ENCODE data around the gene NBPF11.
"Not testable (repeated sequence)": the region's sequence is repeated elsewhere in the genome, so short reads cannot be mapped to it uniquely, and the experiment has no call there.

NBPF11 gene

GRCh38 chr1:148078632-148079519 lies 73.2 kb downstream of the NBPF11 start:
- not testable (repeated sequence) for H3K4me1 ChIP-seq (ENCODE audit: control insufficient read depth in 2 of 2, insufficient read depth in 1 of 2, low read depth in 1 of 2, low read length in 2 of 2); H2BK15ac ChIP-seq (ENCODE audit: low read length); H3K9me3 ChIP-seq (replicated peaks in 1 of 2; ENCODE audit: control insufficient read depth in 2 of 2, insufficient read depth in 1 of 2, low read depth in 1 of 2, low read length in 2 of 2); H3K4ac ChIP-seq (ENCODE audit: low read length); H2BK12ac ChIP-seq (ENCODE audit: low read length); H3K79me1 ChIP-seq (ENCODE audit: low read depth, low read length); H2BK5ac ChIP-seq (ENCODE audit: low read length); H2AK5ac ChIP-seq (ENCODE audit: low read depth, low read length); DNase-seq (ENCODE audit: low spot score); H2BK120ac ChIP-seq (ENCODE audit: low read depth, low read length); H3K27ac ChIP-seq (replicated peaks; ENCODE audit: low read length); H3K27me3 ChIP-seq (ENCODE audit: control insufficient read depth in 3 of 3, insufficient read depth in 3 of 3, low read depth in 1 of 3, low read length in 3 of 3); H3K14ac ChIP-seq (ENCODE audit: low read length); H3K18ac ChIP-seq (ENCODE audit: low read length); H3K4me3 ChIP-seq (ENCODE audit: low read length in 2 of 2); H4K8ac ChIP-seq (ENCODE audit: low read depth, low read length); H2AFZ ChIP-seq (ENCODE audit: low read length); H4K91ac ChIP-seq (ENCODE audit: low read depth, low read length, poor library complexity); H3K4me2 ChIP-seq (ENCODE audit: insufficient read depth, low read length, poor library complexity, severe bottlenecking); H3K9ac ChIP-seq (ENCODE audit: low read depth, low read length, poor library complexity); H3K36me3 ChIP-seq (replicated peaks in 1 of 2; ENCODE audit: control insufficient read depth in 2 of 2, insufficient read depth in 2 of 2, low read length in 2 of 2); H3K23ac ChIP-seq (ENCODE audit: low read depth, low read length, poor library complexity)
- no CpG with 5 or more reads among the region's 54 CpGs for WGBS, 2 donors (ENCODE audit: extremely low coverage in 2 of 2, insufficient read length in 2 of 2, insufficient replicate concordance in 1 of 2)

- not testable (repeated sequence) for H3K36me3 ChIP-seq (replicated peaks in 1 of 2; ENCODE audit: control insufficient read depth in 2 of 2, insufficient read depth in 2 of 2, low read length in 2 of 2); H3K18ac ChIP-seq (ENCODE audit: low read length); H2AFZ ChIP-seq (ENCODE audit: low read length); H3K4me3 ChIP-seq (ENCODE audit: low read length in 2 of 2); H3K4me1 ChIP-seq (ENCODE audit: control insufficient read depth in 2 of 2, insufficient read depth in 1 of 2, low read depth in 1 of 2, low read length in 2 of 2); H2AK5ac ChIP-seq (ENCODE audit: low read depth, low read length); H3K4ac ChIP-seq (ENCODE audit: low read length); H3K79me1 ChIP-seq (ENCODE audit: low read depth, low read length); H4K91ac ChIP-seq (ENCODE audit: low read depth, low read length, poor library complexity); H4K8ac ChIP-seq (ENCODE audit: low read depth, low read length); H3K14ac ChIP-seq (ENCODE audit: low read length); H2BK120ac ChIP-seq (ENCODE audit: low read depth, low read length); H3K27ac ChIP-seq (replicated peaks; ENCODE audit: low read length); H2BK12ac ChIP-seq (ENCODE audit: low read length); H3K23ac ChIP-seq (ENCODE audit: low read depth, low read length, poor library complexity); H2BK5ac ChIP-seq (ENCODE audit: low read length); DNase-seq (ENCODE audit: low spot score); H3K9me3 ChIP-seq (replicated peaks in 1 of 2; ENCODE audit: control insufficient read depth in 2 of 2, insufficient read depth in 1 of 2, low read depth in 1 of 2, low read length in 2 of 2); H3K9ac ChIP-seq (ENCODE audit: low read depth, low read length, poor library complexity); H3K27me3 ChIP-seq (ENCODE audit: control insufficient read depth in 3 of 3, insufficient read depth in 3 of 3, low read depth in 1 of 3, low read length in 3 of 3); H2BK15ac ChIP-seq (ENCODE audit: low read length); H3K4me2 ChIP-seq (ENCODE audit: insufficient read depth, low read length, poor library complexity, severe bottlenecking)
- no CpG with 5 or more reads among the region's 13 CpGs for WGBS, 2 donors (ENCODE audit: extremely low coverage in 2 of 2, insufficient read length in 2 of 2, insufficient replicate concordance in 1 of 2)
Observed at GRCh38 chr1:148078090-148078489, 74.0 kb downstream of the NBPF11 start.

GRCh38 chr1:148077458-148077857 lies 74.6 kb downstream of the NBPF11 start:
- H2BK15ac ChIP-seq (ENCODE audit: low read length); H4K91ac ChIP-seq (ENCODE audit: low read depth, low read length, poor library complexity); H3K4ac ChIP-seq (ENCODE audit: low read length); H3K9me3 ChIP-seq (replicated peaks in 1 of 2; ENCODE audit: control insufficient read depth in 2 of 2, insufficient read depth in 1 of 2, low read depth in 1 of 2, low read length in 2 of 2); H3K9ac ChIP-seq (ENCODE audit: low read depth, low read length, poor library complexity); H3K14ac ChIP-seq (ENCODE audit: low read length); H2BK5ac ChIP-seq (ENCODE audit: low read length); H3K23ac ChIP-seq (ENCODE audit: low read depth, low read length, poor library complexity); H3K4me2 ChIP-seq (ENCODE audit: insufficient read depth, low read length, poor library complexity, severe bottlenecking); H3K4me1 ChIP-seq (ENCODE audit: control insufficient read depth in 2 of 2, insufficient read depth in 1 of 2, low read depth in 1 of 2, low read length in 2 of 2); H3K4me3 ChIP-seq (ENCODE audit: low read length in 2 of 2); DNase-seq (ENCODE audit: low spot score); H3K36me3 ChIP-seq (replicated peaks in 1 of 2; ENCODE audit: control insufficient read depth in 2 of 2, insufficient read depth in 2 of 2, low read length in 2 of 2); H3K18ac ChIP-seq (ENCODE audit: low read length); H3K27ac ChIP-seq (replicated peaks; ENCODE audit: low read length); H4K8ac ChIP-seq (ENCODE audit: low read depth, low read length); H3K79me1 ChIP-seq (ENCODE audit: low read depth, low read length); H3K27me3 ChIP-seq (ENCODE audit: control insufficient read depth in 3 of 3, insufficient read depth in 3 of 3, low read depth in 1 of 3, low read length in 3 of 3); H2AK5ac ChIP-seq (ENCODE audit: low read depth, low read length); H2AFZ ChIP-seq (ENCODE audit: low read length); H2BK12ac ChIP-seq (ENCODE audit: low read length); H2BK120ac ChIP-seq (ENCODE audit: low read depth, low read length): not testable (repeated sequence)
- no CpG with 5 or more reads among the region's 3 CpGs for WGBS, 2 donors (ENCODE audit: extremely low coverage in 2 of 2, insufficient read length in 2 of 2, insufficient replicate concordance in 1 of 2)

- not testable (repeated sequence) for H2BK120ac ChIP-seq (ENCODE audit: low read depth, low read length); H3K4ac ChIP-seq (ENCODE audit: low read length); H3K9ac ChIP-seq (ENCODE audit: low read depth, low read length, poor library complexity); H4K8ac ChIP-seq (ENCODE audit: low read depth, low read length); H2BK5ac ChIP-seq (ENCODE audit: low read length); H3K14ac ChIP-seq (ENCODE audit: low read length); H4K91ac ChIP-seq (ENCODE audit: low read depth, low read length, poor library complexity); H2AFZ ChIP-seq (ENCODE audit: low read length); H3K4me1 ChIP-seq (ENCODE audit: control insufficient read depth in 2 of 2, insufficient read depth in 1 of 2, low read depth in 1 of 2, low read length in 2 of 2); H2AK5ac ChIP-seq (ENCODE audit: low read depth, low read length); DNase-seq (ENCODE audit: low spot score); H3K4me3 ChIP-seq (ENCODE audit: low read length in 2 of 2); H2BK15ac ChIP-seq (ENCODE audit: low read length); H3K23ac ChIP-seq (ENCODE audit: low read depth, low read length, poor library complexity); H3K9me3 ChIP-seq (replicated peaks in 1 of 2; ENCODE audit: control insufficient read depth in 2 of 2, insufficient read depth in 1 of 2, low read depth in 1 of 2, low read length in 2 of 2); H2BK12ac ChIP-seq (ENCODE audit: low read length); H3K18ac ChIP-seq (ENCODE audit: low read length); H3K79me1 ChIP-seq (ENCODE audit: low read depth, low read length); H3K36me3 ChIP-seq (replicated peaks in 1 of 2; ENCODE audit: control insufficient read depth in 2 of 2, insufficient read depth in 2 of 2, low read length in 2 of 2); H3K27me3 ChIP-seq (ENCODE audit: control insufficient read depth in 3 of 3, insufficient read depth in 3 of 3, low read depth in 1 of 3, low read length in 3 of 3); H3K4me2 ChIP-seq (ENCODE audit: insufficient read depth, low read length, poor library complexity, severe bottlenecking); H3K27ac ChIP-seq (replicated peaks; ENCODE audit: low read length)
- WGBS, 2 donors (ENCODE audit: extremely low coverage in 2 of 2, insufficient read length in 2 of 2, insufficient replicate concordance in 1 of 2), result no CpG with 5 or more reads among the region's 5 CpGs
Observed at GRCh38 chr1:148073392-148073791, 78.7 kb downstream of the NBPF11 start.

Measured in neuronal stem cell (in vitro differentiated cells).